ENCODE results near the gene ACBD4.

ACBD4 gene

GRCh38 chr17:45149669-45150664 lies 14.5 kb downstream of the ACBD4 start:
- no peak for TF ChIP-seq CTCF (IDR thresholded peaks at IDR 0.05)
- H3K4me1 ChIP-seq (ENCODE audit: control insufficient read depth in 1 of 2, insufficient read depth in 1 of 2, low read depth in 1 of 2, low read length in 1 of 2) = peaks cover 53 to 55% of the 10 kb centered on the region in 2 experiments
- H3K27ac ChIP-seq = peak overlapping the region; percentile 96
- peak overlapping the region; percentile 78 to 91 for H3K4me3 ChIP-seq (ENCODE audit: low read depth in 1 of 2, low read length in 1 of 2)
- H3K36me3 ChIP-seq = peaks cover 7% of the 10 kb centered on the region
- H3K9me3 ChIP-seq = no peaks in the 10 kb centered on the region
- H3K27me3 ChIP-seq = no peaks in the 10 kb centered on the region

GRCh38 chr17:45150911-45151809 lies 15.7 kb downstream of the ACBD4 start:
- H3K4me1 ChIP-seq (ENCODE audit: control insufficient read depth in 1 of 2, insufficient read depth in 1 of 2, low read depth in 1 of 2, low read length in 1 of 2) = peaks cover 47 to 51% of the 10 kb centered on the region in 2 experiments
- peaks cover 10% of the 10 kb centered on the region for H3K36me3 ChIP-seq
- H3K4me3 ChIP-seq (ENCODE audit: low read depth in 1 of 2, low read length in 1 of 2) = peak overlapping the region; percentile 78 to 91
- TF ChIP-seq CTCF (IDR thresholded peaks at IDR 0.05) = no peak
- peak overlapping the region; percentile 96 for H3K27ac ChIP-seq
- H3K9me3 ChIP-seq = no peaks in the 10 kb centered on the region
- no peaks in the 10 kb centered on the region for H3K27me3 ChIP-seq

GRCh38 chr17:45155029-45155428 lies 19.5 kb downstream of the ACBD4 start:
- H3K27me3 ChIP-seq = no peaks in the 10 kb centered on the region
- H3K9me3 ChIP-seq = no peaks in the 10 kb centered on the region
- peak overlapping the region; percentile 69 for H3K27ac ChIP-seq
- TF ChIP-seq CTCF (IDR thresholded peaks at IDR 0.05) = no peak
- no peak overlapping the region for H3K4me3 ChIP-seq (ENCODE audit: low read depth in 1 of 2, low read length in 1 of 2)
- H3K36me3 ChIP-seq = peaks cover 16% of the 10 kb centered on the region
- H3K4me1 ChIP-seq (ENCODE audit: control insufficient read depth in 1 of 2, insufficient read depth in 1 of 2, low read depth in 1 of 2, low read length in 1 of 2) = peaks cover 39 to 43% of the 10 kb centered on the region in 2 experiments

GRCh38 chr17:45155483-45155882 lies 20.0 kb downstream of the ACBD4 start:
- Histone ChIP-seq H3K27me3 (no peaks in the 10 kb centered on the region), H3K27ac (peak overlapping the region; percentile 69), H3K4me3 (ENCODE audit: low read depth in 1 of 2, low read length in 1 of 2) (no peak overlapping the region), H3K4me1 (ENCODE audit: control insufficient read depth in 1 of 2, insufficient read depth in 1 of 2, low read depth in 1 of 2, low read length in 1 of 2) (peaks cover 39 to 43% of the 10 kb centered on the region in 2 experiments), H3K36me3 (peaks cover 16% of the 10 kb centered on the region), H3K9me3 (no peaks in the 10 kb centered on the region)
- TF ChIP-seq CTCF (IDR thresholded peaks at IDR 0.05) = no peak

GRCh38 chr17:45156242-45156641 lies 20.8 kb downstream of the ACBD4 start:
- H3K4me3 ChIP-seq (ENCODE audit: low read depth in 1 of 2, low read length in 1 of 2) = no peak overlapping the region
- H3K36me3 ChIP-seq = peaks cover 16% of the 10 kb centered on the region
- no peaks in the 10 kb centered on the region for H3K27me3 ChIP-seq
- peak overlapping the region; percentile 69 for H3K27ac ChIP-seq
- H3K4me1 ChIP-seq (ENCODE audit: control insufficient read depth in 1 of 2, insufficient read depth in 1 of 2, low read depth in 1 of 2, low read length in 1 of 2) = peaks cover 33 to 36% of the 10 kb centered on the region in 2 experiments
- no peak for TF ChIP-seq CTCF (IDR thresholded peaks at IDR 0.05)
- H3K9me3 ChIP-seq = no peaks in the 10 kb centered on the region

Measured in neutrophil (primary cell).